Kidney (tissue), 14 donors: Measurements from ENCODE around the gene NUFIP1. TPM values are rescaled to one million over a fixed set of nuclear protein-coding genes. Genes with fewer than 3 reads are reported as not detected.

Experiments
- DNase-seq, 5 donors: peaks; one replicate each; pipeline ENCODE4 v3.0.0-alpha.2; 2013 to 2020
- FAIRE-seq: peaks from 2 replicates; lab custom pipeline; 2012; peaks lifted over from hg19 to GRCh38; lab: Jason Lieb, UNC
- H3K27ac ChIP-seq, 2 donors: one replicate each; pipeline ENCODE4 v1.7.0; 2013; ENCODE audit warnings: low read depth in 2 of 2, low read length in 2 of 2, inconsistent platforms in 1 of 2
- H3K27me3 ChIP-seq: one replicate; pipeline ENCODE4 v1.7.1; 2013; ENCODE audit warnings: low read length, inconsistent platforms; ENCODE audit not compliant: control insufficient read depth, insufficient read depth
- H3K36me3 ChIP-seq, 3 donors: one replicate each; pipeline versions ENCODE4 v1.7.0 to v1.7.1; 2013; ENCODE audit warnings: low read length in 3 of 3, control low read depth in 1 of 3, inconsistent platforms in 1 of 3; ENCODE audit not compliant: insufficient read depth in 3 of 3, control insufficient read depth in 2 of 3
- H3K4me1 ChIP-seq, 3 donors: one replicate each; pipeline versions ENCODE4 v1.7.0 to v1.7.1; 2013; ENCODE audit warnings: low read length in 3 of 3, inconsistent platforms in 1 of 3, low read depth in 1 of 3; ENCODE audit not compliant: control insufficient read depth in 2 of 3, insufficient read depth in 2 of 3
- H3K4me3 ChIP-seq, 3 donors: one replicate each; pipeline versions ENCODE4 v1.7.0 to v1.8.1; 2013; ENCODE audit warnings: low read length in 3 of 3, control low read depth in 1 of 3, inconsistent platforms in 1 of 3
- H3K9ac ChIP-seq, 3 donors: one replicate each; pipeline versions ENCODE4 v1.7.0 to v1.7.1; 2013; ENCODE audit warnings: low read length in 3 of 3, control low read depth in 1 of 3, inconsistent platforms in 1 of 3
- H3K9me3 ChIP-seq, 3 donors: one replicate each; pipeline versions ENCODE4 v1.7.0 to v1.7.1; 2013; ENCODE audit warnings: low read length in 3 of 3, control low read depth in 1 of 3, inconsistent platforms in 1 of 3; ENCODE audit not compliant: control insufficient read depth in 2 of 3, insufficient read depth in 1 of 3
- CTCF ChIP-seq: IDR thresholded peaks from 3 replicates; pipeline ENCODE4 v1.5.1; 2012; ENCODE audit warnings: mild to moderate bottlenecking, moderate library complexity, borderline replicate concordance; ENCODE audit not compliant: insufficient read depth; ENCODE audit errors: extremely low read depth
- intact Hi-C: fragments of 100-400 bp; cut with DNase I; formaldehyde crosslinking; loops from one replicate; pipeline ENCODE4 v1.11.1; 2022
- polyA plus RNA-seq: library from polyadenylated mRNA; stranded (reverse); fragments of 350-450 nt; fragmentation: Illumina TruSeq; extraction: RNeasy Lipid Tissue Mini Kit (QIAGEN cat#74804); gene quantifications from one replicate; pipeline ENCODE4 v1.2.3, GENCODE V29; 2014; ENCODE audit warnings: low read depth, low replicate concordance; ENCODE audit not compliant: insufficient read depth
- total RNA-seq: library from RNA; stranded (reverse); fragmentation: NEBNext Ultra II Directional; extraction: Animal tissue kit (Norgen Biotek cat#: 25700); gene quantifications from one replicate; pipeline ENCODE4 v1.2.1, GENCODE V29; 2021
- donor health status: control.
- donor health status: control.
- donor health status: control.
- donor health status: control.
- donor health status: control.
- donor health status: DM: yes; HTN: yes; CAD: no.
- donor health status: Normal renal cell carcinoma (clear cell type).

Gene NUFIP1
- total and polyA plus RNA-seq, 2 donors from 2014 or later: 3.4 to 5.5 TPM

- Histone ChIP-seq H3K36me3 (no peaks in the 10 kb centered on the region), H3K27ac (no peak overlapping the region), H3K4me3 (no peak overlapping the region), H3K4me1 (peaks cover 0 to 11% (median 10%) of the 10 kb centered on the region in 3 donors), H3K9me3 (peaks cover 0 to 7% (median 0%) of the 10 kb centered on the region in 3 donors), H3K27me3 (no peaks in the 10 kb centered on the region), H3K9ac (no peak overlapping the region)
- FAIRE-seq: no peak
- intact Hi-C loops: no loop called here
- no peak for TF ChIP-seq CTCF
- no peak for DNase-seq
These were observed 81.0 kb downstream of the NUFIP1 start for GRCh38 chr13:44908266-44908665.

- no peak for TF ChIP-seq CTCF
- H3K36me3 ChIP-seq: no peaks in the 10 kb centered on the region
- H3K4me3 ChIP-seq: no peak overlapping the region
- no peak overlapping the region for H3K27ac ChIP-seq
- H3K9ac ChIP-seq: no peak overlapping the region
- intact Hi-C loops: no loop called here
- H3K27me3 ChIP-seq: no peaks in the 10 kb centered on the region
- DNase-seq (peak in 3 of 5 donors; percentile 21 to 86 (median 70)), FAIRE-seq (no peak)
- peaks cover 0 to 11% (median 10%) of the 10 kb centered on the region in 3 donors for H3K4me1 ChIP-seq
- H3K9me3 ChIP-seq: peaks cover 0 to 7% (median 0%) of the 10 kb centered on the region in 3 donors
These were observed 82.6 kb downstream of the NUFIP1 start for GRCh38 chr13:44906713-44907112.

- peaks cover 0 to 11% (median 10%) of the 10 kb centered on the region in 3 donors for H3K4me1 ChIP-seq
- no peak overlapping the region for H3K4me3 ChIP-seq
- peaks cover 0 to 3% (median 0%) of the 10 kb centered on the region in 3 donors for H3K9me3 ChIP-seq
- TF ChIP-seq CTCF: no peak
- intact Hi-C loops: no loop called here
- no peak overlapping the region for H3K27ac ChIP-seq
- FAIRE-seq (no peak), DNase-seq (no peak)
- H3K36me3 ChIP-seq: no peaks in the 10 kb centered on the region
- no peaks in the 10 kb centered on the region for H3K27me3 ChIP-seq
- H3K9ac ChIP-seq: no peak overlapping the region
These were observed 83.0 kb downstream of the NUFIP1 start for GRCh38 chr13:44906230-44906629.

- no peak overlapping the region for H3K27ac ChIP-seq
- no peak for TF ChIP-seq CTCF
- no peaks in the 10 kb centered on the region for H3K36me3 ChIP-seq
- H3K27me3 ChIP-seq: no peaks in the 10 kb centered on the region
- peaks cover 0 to 11% (median 10%) of the 10 kb centered on the region in 3 donors for H3K4me1 ChIP-seq
- DNase-seq: no peak
- no peak overlapping the region for H3K4me3 ChIP-seq
- FAIRE-seq: no peak
- no peak overlapping the region for H3K9ac ChIP-seq
- H3K9me3 ChIP-seq: no peaks in the 10 kb centered on the region
- intact Hi-C loops: no loop called here
These were observed 83.7 kb downstream of the NUFIP1 start for GRCh38 chr13:44905556-44905955.
